IMR-90 (cell line): ENCODE results near the gene DSCAML1. TPM values are rescaled to one million over a fixed set of nuclear protein-coding genes. Genes with fewer than 3 reads are reported as not detected.

Source experiments
- ATAC-seq: fragments of 200-7000 bp; cut with Tn5 transposase; 2 replicates; pipeline ENCODE4 v1.9.1; 2020; ENCODE audit warnings: low read depth, mild to moderate bottlenecking, moderate library complexity
- BruUV-seq: library from RNA; stranded (reverse); fragments of 400-500 nt; replicated peaks from 2 replicates; lab custom pipeline; 2021; lab: Mats Ljungman, UMichigan
- CTCF ChIA-PET: fragments of 300-600 bp; formaldehyde crosslinking; extraction: SDS; loops from one replicate; lab custom pipeline; 2021; ENCODE audit warnings: antibody characterized with exemption; lab: Yijun Ruan, JAX
- POLR2A ChIA-PET: fragments of 300-600 bp; sonication (Branson Sonifier 250); formaldehyde crosslinking; loops from one replicate; lab custom pipeline; 2022; ENCODE audit warnings: antibody characterized with exemption; ENCODE audit not compliant: unreplicated experiment; lab: Charles Lee
- DNase-seq: peaks from one replicate; pipeline ENCODE4 v3.0.0; 2013
- H2AFZ ChIP-seq: replicated peaks from 2 replicates; pipeline ENCODE3; 2013; ENCODE audit warnings: low read length, mild to moderate bottlenecking; ENCODE audit not compliant: poor library complexity
- H2AK5ac ChIP-seq: 2 replicates; pipeline ENCODE4 v1.6.1; 2013; ENCODE audit warnings: low read depth, low read length, inconsistent platforms
- H2AK9ac ChIP-seq: replicated peaks from 2 replicates; pipeline ENCODE3; 2013; ENCODE audit warnings: mild to moderate bottlenecking, low read depth, low read length, moderate library complexity; ENCODE audit not compliant: poor library complexity
- H2BK120ac ChIP-seq: 2 replicates; pipeline ENCODE4 v1.6.1; 2013; ENCODE audit warnings: low read depth, low read length, inconsistent platforms
- H2BK15ac ChIP-seq: 3 replicates; pipeline ENCODE4 v1.6.1; 2013; ENCODE audit warnings: low read depth, low read length, inconsistent platforms
- H2BK20ac ChIP-seq: 2 replicates; pipeline ENCODE4 v1.6.1; 2013; ENCODE audit warnings: low read depth, mild to moderate bottlenecking, inconsistent platforms, low read length, moderate library complexity
- H2BK5ac ChIP-seq: 2 replicates; pipeline ENCODE4 v1.6.1; 2013; ENCODE audit warnings: mild to moderate bottlenecking, low read depth, low read length, inconsistent platforms; ENCODE audit not compliant: poor library complexity, severe bottlenecking
- H3K14ac ChIP-seq: replicated peaks from 2 replicates; pipeline ENCODE4 v1.6.1; 2013; ENCODE audit warnings: low read depth, low read length, inconsistent platforms
- H3K18ac ChIP-seq: 2 replicates; pipeline ENCODE4 v1.6.1; 2013; ENCODE audit warnings: low read depth, low read length, control low read depth
- H3K23ac ChIP-seq: 2 replicates; pipeline ENCODE4 v1.6.1; 2013; ENCODE audit warnings: low read depth, low read length, inconsistent platforms
- H3K27ac ChIP-seq: 2 replicates; pipeline ENCODE4 v1.5.1; 2013; ENCODE audit warnings: mild to moderate bottlenecking, control low read depth, low read length; ENCODE audit not compliant: insufficient read depth
- H3K27me3 ChIP-seq: 2 replicates; pipeline ENCODE4 v1.6.1; 2013; ENCODE audit warnings: low read length; ENCODE audit not compliant: control insufficient read depth, insufficient read depth
- H3K36me3 ChIP-seq: 2 replicates; pipeline ENCODE4 v1.6.1; 2013; ENCODE audit warnings: low read length, mixed read lengths; ENCODE audit not compliant: control insufficient read depth, insufficient read depth
- H3K4ac ChIP-seq: 2 replicates; pipeline ENCODE4 v1.6.1; 2013; ENCODE audit warnings: low read depth, low read length, inconsistent platforms
- H3K4me1 ChIP-seq: 2 replicates; pipeline ENCODE4 v1.6.1; 2013; ENCODE audit warnings: low read length, mixed read lengths; ENCODE audit not compliant: control insufficient read depth, insufficient read depth
- H3K4me2 ChIP-seq: 2 replicates; pipeline ENCODE4 v1.6.1; 2013; ENCODE audit warnings: low read depth, mild to moderate bottlenecking, control low read depth, low read length, moderate library complexity
- H3K4me3 ChIP-seq: 2 replicates; pipeline ENCODE4 v1.5.1; 2013; ENCODE audit warnings: low read depth, mild to moderate bottlenecking, control low read depth, low read length, moderate library complexity; ENCODE audit not compliant: insufficient read depth
- H3K56ac ChIP-seq: 2 replicates; pipeline ENCODE4 v1.6.1; 2013; ENCODE audit warnings: low read length, inconsistent platforms; ENCODE audit not compliant: insufficient read depth; ENCODE audit errors: extremely low read depth
- H3K79me1 ChIP-seq, 2 experiments: 2 replicates each; pipeline ENCODE4 v1.6.1; 2013; ENCODE audit warnings: low read length in 2 of 2, inconsistent platforms in 1 of 2, low read depth in 1 of 2
- H3K9ac ChIP-seq: 2 replicates; pipeline ENCODE4 v1.6.1; 2013; ENCODE audit warnings: low read depth, low read length, control low read depth
- H3K9me1 ChIP-seq: 2 replicates; pipeline ENCODE4 v1.6.1; 2013; ENCODE audit warnings: low read length, inconsistent platforms; ENCODE audit not compliant: insufficient read depth
- H3K9me3 ChIP-seq: 2 replicates; pipeline ENCODE4 v1.6.1; 2013; ENCODE audit warnings: low read length; ENCODE audit not compliant: control insufficient read depth, insufficient read depth
- H4K20me1 ChIP-seq: 2 replicates; pipeline ENCODE4 v1.6.1; 2013; ENCODE audit warnings: low read length, inconsistent platforms; ENCODE audit not compliant: insufficient read depth
- H4K5ac ChIP-seq: 2 replicates; pipeline ENCODE4 v1.6.1; 2013; ENCODE audit warnings: mild to moderate bottlenecking, low read depth, low read length, control low read depth
- H4K8ac ChIP-seq, 2 experiments: 2 replicates each; pipeline ENCODE4 v1.6.1; 2013; ENCODE audit warnings: low read depth in 2 of 2, low read length in 2 of 2, control low read depth in 1 of 2, inconsistent platforms in 1 of 2
- H4K91ac ChIP-seq: 2 replicates; pipeline ENCODE4 v1.6.1; 2013; ENCODE audit warnings: low read depth, low read length, inconsistent platforms; ENCODE audit not compliant: insufficient read depth
- BHLHE40 ChIP-seq: fragments of 150-350 bp; IDR thresholded peaks from 2 replicates; pipeline ENCODE4 v1.6.1; 2016; ENCODE audit warnings: mild to moderate bottlenecking, low read depth, low read length
- CEBPB ChIP-seq: IDR thresholded peaks from 2 replicates; pipeline ENCODE4 v1.6.1; 2012; ENCODE audit warnings: low read depth, low read length, improper control_type of control experiment
- CHD1 ChIP-seq: IDR thresholded peaks from 2 replicates; pipeline ENCODE4 v1.6.1; 2012; ENCODE audit warnings: low read depth, low read length, improper control_type of control experiment
- CTCF ChIP-seq: conservative IDR thresholded peaks from 2 replicates; pipeline ENCODE4 v1.5.1; 2012; ENCODE audit warnings: mild to moderate bottlenecking, low read depth, low read length, improper control_type of control experiment
- FOS ChIP-seq: fragments of 150-350 bp; IDR thresholded peaks from 2 replicates; pipeline ENCODE4 v1.6.1; 2016; ENCODE audit warnings: low read depth, low read length
- MAFK ChIP-seq: IDR thresholded peaks from 2 replicates; pipeline ENCODE4 v1.6.1; 2012; ENCODE audit warnings: low read depth, low read length, improper control_type of control experiment
- MAZ ChIP-seq: IDR thresholded peaks from 2 replicates; pipeline ENCODE4 v1.6.1; 2012; ENCODE audit warnings: low read depth, mild to moderate bottlenecking, low read length, improper control_type of control experiment, moderate library complexity, borderline replicate concordance
- MXI1 ChIP-seq: IDR thresholded peaks from 2 replicates; pipeline ENCODE4 v1.6.1; 2012; ENCODE audit warnings: low read depth, mild to moderate bottlenecking, low read length, moderate library complexity, borderline replicate concordance
- NFE2L2 ChIP-seq: fragments of 150-350 bp; IDR thresholded peaks from 2 replicates; pipeline ENCODE4 v1.6.1; 2016; ENCODE audit warnings: low read depth, mild to moderate bottlenecking, low read length
- POLR2A ChIP-seq: IDR thresholded peaks from 2 replicates; pipeline ENCODE4 v1.6.1; 2012; ENCODE audit warnings: mild to moderate bottlenecking, low read depth, low read length
- RAD21 ChIP-seq: IDR thresholded peaks from 2 replicates; pipeline ENCODE4 v1.6.1; 2012; ENCODE audit warnings: low read length, improper control_type of control experiment
- RCOR1 ChIP-seq: IDR thresholded peaks from 2 replicates; pipeline ENCODE4 v1.6.1; 2012; ENCODE audit warnings: mild to moderate bottlenecking, low read length, improper control_type of control experiment; ENCODE audit not compliant: insufficient replicate concordance
- RFX5 ChIP-seq: IDR thresholded peaks from 2 replicates; pipeline ENCODE4 v1.8.0; 2012; ENCODE audit warnings: low read depth, mild to moderate bottlenecking, low read length, moderate library complexity
- SMC3 ChIP-seq: fragments of 150-350 bp; IDR thresholded peaks from 2 replicates; pipeline ENCODE4 v1.6.1; 2016; ENCODE audit warnings: low read depth, mild to moderate bottlenecking, antibody characterized with exemption, low read length, moderate library complexity
- WGBS, 2 experiments: methylation state at CpG; one replicate each; pipeline versions ENCODE4 v1.1.5 to v1.1.7; 2013; ENCODE audit warnings: missing lambda C conversion rate in 2 of 2; ENCODE audit not compliant: insufficient read length in 1 of 2; ENCODE audit errors: extremely low coverage in 2 of 2; 5-methylcytosine and 5-hydroxymethylcytosine counted together
- dilution Hi-C: fragments of 300-500 bp; cut with HindIII; formaldehyde crosslinking; loops from one replicate; pipeline ENCODE4 v1.14.3; 2018; ENCODE audit warnings: low sequenced_read_pairs; ENCODE audit not compliant: unreplicated experiment
- in situ Hi-C: fragments of 300-500 bp; cut with MboI; formaldehyde crosslinking; loops from 3 replicates; pipeline ENCODE4 v1.14.3; 2019; ENCODE audit warnings: low sequenced_read_pairs, inconsistent platforms, mixed read lengths
- intact Hi-C: fragments of 100-400 bp; cut with micrococcal nuclease; formaldehyde crosslinking; loops from 2 replicates; pipeline ENCODE4 v1.10.0; 2022
- polyA plus RNA-seq, 3 experiments: library from polyadenylated mRNA; depleted of rRNA; stranded (reverse); fragments of >200 nt; gene quantifications; 2 replicates each; pipeline ENCODE4 v1.2.3, GENCODE V29; 2012; ENCODE audit warnings: low replicate concordance in 1 of 3
- total RNA-seq: library from RNA; depleted of rRNA; stranded (reverse); fragments of >200 nt; gene quantifications from 2 replicates; pipeline ENCODE4 v1.2.3, GENCODE V29; 2012

The DSCAML1 gene
- total and polyA plus RNA-seq, 2 of the 4 experiments (the other 2 are of a cell fraction), result not detected

DNA sequence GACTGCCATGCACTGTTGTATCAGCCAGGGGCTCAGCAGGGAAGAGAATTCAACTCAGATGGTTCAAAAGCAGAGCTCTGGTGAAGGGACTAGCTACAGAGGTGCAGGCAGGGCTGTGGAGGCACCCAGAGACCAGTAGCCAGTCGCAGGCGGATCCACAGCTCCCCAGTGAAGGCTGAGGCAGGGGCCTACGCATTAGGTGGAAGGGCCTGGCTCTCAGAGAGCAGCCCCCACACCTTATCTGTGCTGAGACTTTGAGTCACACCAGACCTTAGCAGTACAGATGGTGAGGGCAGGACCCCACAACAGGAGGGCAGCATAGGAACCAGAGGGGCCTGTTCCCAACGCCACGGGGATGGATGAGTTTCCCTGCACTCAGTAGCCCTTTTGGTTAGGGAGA is 189.6 kb downstream of the DSCAML1 start:
- in situ Hi-C loops (no loop called here), dilution Hi-C loops (no loop called here), intact Hi-C loops (no loop called here)
- H2AFZ ChIP-seq, result no peak overlapping the region
- WGBS, 2 experiments, result 17% methylated on average over 2 of the region's 5 CpGs; no CpG with 5 or more reads in 1 of the 2 experiments
- POLR2A ChIA-PET, result no interaction called here
- no peak overlapping the region for H4K8ac ChIP-seq
- H2BK5ac ChIP-seq, result no peak overlapping the region
- ATAC-seq (no peak), DNase-seq (no peak)
- no peak overlapping the region for H2BK20ac ChIP-seq
- H2BK120ac ChIP-seq, result no peak overlapping the region
- H3K36me3 ChIP-seq, result no peaks in the 10 kb centered on the region
- no peak overlapping the region for H3K4me3 ChIP-seq
- H3K56ac ChIP-seq, result no peak overlapping the region
- no peaks in the 10 kb centered on the region for H3K4me1 ChIP-seq
- no peaks in the 10 kb centered on the region for H4K20me1 ChIP-seq
- H2BK15ac ChIP-seq, result no peak overlapping the region
- no peaks in the 10 kb centered on the region for H3K79me1 ChIP-seq
- no peak overlapping the region for H2AK9ac ChIP-seq
- no peak overlapping the region for H3K4ac ChIP-seq
- H3K14ac ChIP-seq, result no peak overlapping the region
- H3K27ac ChIP-seq, result no peak overlapping the region
- H3K18ac ChIP-seq, result no peak overlapping the region
- no peak overlapping the region for H3K4me2 ChIP-seq
- H3K27me3 ChIP-seq, result peaks cover 17% of the 10 kb centered on the region
- no TSS peak for BruUV-seq
- no peaks in the 10 kb centered on the region for H3K9me3 ChIP-seq
- no peak overlapping the region for H3K23ac ChIP-seq
- H3K9ac ChIP-seq, result no peak overlapping the region
- H2AK5ac ChIP-seq, result no peak overlapping the region
- TF ChIP-seq RFX5, result no peak
- no peak for TF ChIP-seq RCOR1
- no peak for TF ChIP-seq SMC3
- no peak for TF ChIP-seq MAZ
- no peak for TF ChIP-seq RAD21
- TF ChIP-seq CTCF, result no peak
- no peak for TF ChIP-seq FOS
- no peak for TF ChIP-seq POLR2A
- TF ChIP-seq MXI1, result no peak
- no peak for TF ChIP-seq CHD1
- no peak for TF ChIP-seq MAFK
- no peak for TF ChIP-seq NFE2L2
- no peak for TF ChIP-seq CEBPB
- no peak for TF ChIP-seq BHLHE40
- H4K91ac ChIP-seq, result no peak overlapping the region
- CTCF ChIA-PET, result no interaction called here
- H3K9me1 ChIP-seq, result no peaks in the 10 kb centered on the region
- no peak overlapping the region for H4K5ac ChIP-seq
